ENCODE results near the gene POLR3E.
"Not testable (repeated sequence)": the region's sequence is repeated elsewhere in the genome, so short reads cannot be mapped to it uniquely, and the experiment has no call there.

POLR3E gene

DNA sequence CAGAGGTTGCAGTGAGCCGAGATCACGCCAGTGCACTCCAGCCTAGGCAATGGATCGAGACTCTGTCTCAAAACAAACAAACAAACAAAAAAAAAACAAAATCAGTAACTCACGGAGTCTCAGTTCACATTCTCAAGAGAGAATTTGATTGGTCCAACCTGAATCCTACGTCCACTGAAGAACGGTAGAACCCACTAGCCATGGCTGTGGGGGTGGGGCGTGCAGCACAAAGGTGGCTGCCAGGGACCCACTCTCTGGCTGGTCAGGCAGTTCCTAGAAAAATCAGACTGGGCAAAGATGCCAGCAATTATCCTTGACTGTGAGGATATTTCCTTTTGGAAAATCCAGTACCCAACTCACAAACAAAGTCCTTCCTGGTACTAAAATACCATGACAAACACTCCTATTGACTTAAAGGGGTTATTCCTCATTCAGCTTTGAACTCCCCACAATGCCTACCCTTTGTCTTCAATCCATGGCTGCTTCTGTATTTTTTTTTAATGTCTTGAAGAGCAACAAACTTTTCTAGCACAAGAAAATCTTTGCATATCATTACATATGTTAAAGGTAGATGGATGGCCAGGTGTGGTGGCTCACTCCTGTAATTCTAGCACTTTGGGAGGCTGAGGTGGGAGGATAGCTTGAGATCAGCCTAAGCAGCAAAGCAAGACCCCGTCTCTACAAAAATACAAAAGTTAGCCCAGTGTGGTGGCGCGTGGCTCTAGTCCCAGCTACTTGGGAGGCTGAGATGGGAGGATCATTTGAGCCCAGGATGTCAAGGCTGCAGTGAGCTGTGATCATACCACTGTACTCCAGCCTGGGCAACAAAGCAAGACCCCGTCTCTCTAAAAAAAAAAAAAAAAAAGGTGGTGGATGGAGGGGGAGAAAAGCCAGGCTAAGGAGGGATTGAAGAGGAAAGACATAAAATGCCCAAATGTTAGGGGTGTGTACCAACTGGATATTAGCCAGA lies 3.8 kb upstream of the POLR3E start:
- no peak for DNase-seq

DNA sequence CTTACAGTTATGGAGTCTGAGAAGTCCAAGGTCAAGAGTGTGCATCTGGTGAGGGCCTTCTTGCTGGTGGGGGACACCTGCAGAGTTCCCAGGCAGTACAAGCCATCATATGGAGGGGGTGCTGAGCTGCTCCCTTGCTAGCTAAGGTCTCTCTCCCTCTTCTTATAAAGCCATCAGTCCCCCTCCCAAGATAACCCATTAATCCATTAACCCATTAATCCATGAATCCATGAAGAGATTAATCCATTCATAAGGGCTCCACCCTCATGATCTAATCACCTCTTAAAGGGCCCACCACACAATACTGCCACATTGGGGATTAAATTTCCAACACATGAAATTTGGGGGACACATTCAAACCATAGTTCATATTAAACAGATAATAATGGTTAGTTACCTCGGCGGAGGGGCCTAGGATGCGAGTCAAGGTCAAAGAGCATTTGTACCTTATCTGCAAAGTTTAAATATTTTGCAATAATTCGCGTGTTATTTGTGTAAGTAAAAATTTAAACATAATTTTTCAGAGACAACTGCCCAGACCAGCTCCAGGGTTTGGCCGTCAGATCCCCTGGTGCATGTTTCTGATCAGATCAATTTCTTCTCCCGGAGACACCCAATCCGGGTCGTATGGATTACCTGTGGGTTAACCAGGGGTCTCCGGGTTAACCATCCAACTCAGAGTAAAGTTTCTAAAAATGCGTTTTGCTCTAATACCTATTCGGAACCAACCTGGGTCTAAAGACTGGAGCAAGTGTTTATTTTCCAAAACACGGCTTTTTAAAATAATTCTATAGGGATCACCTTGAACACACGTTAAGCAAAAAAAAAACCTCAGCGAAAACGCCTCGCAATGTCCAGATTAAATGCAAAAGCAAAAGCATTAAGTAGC lies 740 bp upstream of the POLR3E start:
- DNase-seq = peak; percentile 53 to 80

DNA sequence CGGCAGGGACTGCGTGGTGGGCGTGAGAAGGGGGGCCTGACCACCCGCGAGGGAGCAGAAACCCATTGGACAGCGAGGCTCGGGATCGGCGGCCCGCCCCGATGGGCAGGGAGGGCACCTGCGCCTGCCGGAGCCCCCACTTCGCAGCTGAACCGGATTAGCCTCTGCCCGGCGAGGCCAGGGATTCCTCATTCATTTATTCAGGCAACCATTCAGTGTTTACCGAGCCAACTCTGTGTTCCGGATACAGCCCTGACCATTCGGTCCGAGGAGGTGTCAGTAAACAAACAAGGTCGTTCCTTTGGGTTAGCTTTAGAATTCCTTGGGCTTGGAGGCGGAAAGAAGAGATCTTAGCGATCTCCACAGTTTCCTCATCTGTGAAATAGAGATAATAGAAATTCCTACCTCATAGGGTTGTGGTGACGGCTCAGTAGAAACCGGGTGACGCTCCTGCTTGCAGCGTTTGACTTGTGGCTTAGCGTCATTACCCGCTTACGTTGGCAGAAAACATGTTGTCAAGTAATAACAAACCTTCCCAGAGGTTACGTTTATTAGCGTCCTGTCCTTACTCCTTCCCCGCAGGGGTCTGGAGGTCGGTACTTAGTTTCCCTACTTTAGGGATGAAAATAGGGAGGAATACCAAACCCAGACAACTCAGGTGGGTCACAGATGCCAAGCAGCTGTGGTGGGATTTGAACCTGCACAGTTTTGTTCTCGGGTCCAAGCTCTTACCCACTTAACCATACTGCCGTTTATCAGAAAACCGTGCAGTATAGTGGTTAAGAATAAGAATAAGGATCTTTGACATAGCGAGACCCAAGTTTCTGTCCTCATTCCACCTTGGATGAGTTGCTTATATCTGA lies 893 bp downstream of the POLR3E start:
- DNase-seq = peak; percentile 91 to 96

DNA sequence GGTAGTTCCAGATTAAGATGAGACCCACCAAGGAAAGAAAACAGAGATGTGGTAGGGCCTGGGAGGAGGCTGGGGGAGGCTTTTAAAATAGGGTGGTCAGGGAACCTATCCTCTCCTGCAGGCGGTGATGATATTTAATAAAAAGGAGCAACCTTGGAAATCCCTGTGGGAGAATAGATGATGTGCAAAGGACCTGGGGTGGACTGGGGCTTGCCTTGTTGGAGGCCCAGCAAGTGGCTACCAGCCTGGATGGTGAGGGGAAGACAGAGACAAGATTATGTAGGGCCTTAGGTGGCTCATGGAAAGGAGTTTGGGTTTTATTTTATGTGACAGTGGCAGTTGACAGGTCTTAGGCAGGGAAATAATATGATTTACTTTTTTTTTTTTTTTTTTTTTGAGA lies 1.8 kb downstream of the POLR3E start:
- no peak for DNase-seq

DNA sequence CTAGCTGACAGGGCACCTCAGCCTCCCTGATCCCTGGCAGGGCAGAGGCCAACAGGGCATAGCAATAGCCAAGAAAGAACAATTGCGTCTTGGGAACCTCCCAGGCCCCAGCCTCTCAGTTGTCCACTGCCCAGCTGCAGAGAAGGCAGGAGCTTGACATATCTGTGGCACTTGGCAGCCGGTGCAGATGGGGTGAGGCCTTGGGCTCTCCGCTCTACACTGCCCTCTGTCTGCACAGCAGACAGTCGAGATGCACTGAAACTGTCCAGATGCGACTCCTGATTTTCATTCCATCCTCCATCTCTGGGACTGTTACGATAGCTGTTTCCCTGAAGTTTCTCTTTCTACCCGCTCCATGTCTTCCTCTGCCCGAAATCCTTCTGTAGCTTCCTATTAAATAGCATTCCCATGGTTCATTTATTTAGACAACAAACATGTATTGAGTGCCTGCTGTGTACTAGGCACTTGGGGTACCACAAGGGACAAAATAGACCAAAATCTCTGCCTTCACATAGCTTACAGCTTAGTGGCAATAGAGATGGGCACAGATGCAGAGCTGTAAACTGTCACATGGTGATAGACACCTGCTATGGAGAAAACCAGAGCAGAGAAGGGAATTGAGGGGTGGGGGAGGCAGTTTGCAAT lies 3.3 kb downstream of the POLR3E start:
- peak; percentile 30 to 62 for DNase-seq

DNA sequence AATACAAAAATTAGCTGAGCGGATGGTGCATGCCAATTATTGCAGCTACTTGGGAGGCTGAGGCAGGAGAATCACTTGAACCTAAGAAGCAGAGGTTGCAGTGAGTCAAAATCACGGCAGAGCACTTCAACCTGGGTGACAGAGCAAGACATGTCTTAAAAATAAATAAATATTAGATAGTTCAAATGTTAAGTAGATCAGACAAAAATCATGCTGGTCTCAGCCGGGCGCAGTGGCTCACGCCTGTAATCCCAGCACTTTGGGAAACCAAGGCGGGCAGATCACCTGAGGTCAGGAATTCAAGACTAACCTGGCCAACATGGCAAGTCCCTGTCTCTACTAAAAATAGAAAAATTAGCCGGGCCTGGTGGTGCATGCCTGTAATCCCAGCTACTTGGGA lies 4.2 kb downstream of the POLR3E start:
- not testable (repeated sequence) for DNase-seq

DNA sequence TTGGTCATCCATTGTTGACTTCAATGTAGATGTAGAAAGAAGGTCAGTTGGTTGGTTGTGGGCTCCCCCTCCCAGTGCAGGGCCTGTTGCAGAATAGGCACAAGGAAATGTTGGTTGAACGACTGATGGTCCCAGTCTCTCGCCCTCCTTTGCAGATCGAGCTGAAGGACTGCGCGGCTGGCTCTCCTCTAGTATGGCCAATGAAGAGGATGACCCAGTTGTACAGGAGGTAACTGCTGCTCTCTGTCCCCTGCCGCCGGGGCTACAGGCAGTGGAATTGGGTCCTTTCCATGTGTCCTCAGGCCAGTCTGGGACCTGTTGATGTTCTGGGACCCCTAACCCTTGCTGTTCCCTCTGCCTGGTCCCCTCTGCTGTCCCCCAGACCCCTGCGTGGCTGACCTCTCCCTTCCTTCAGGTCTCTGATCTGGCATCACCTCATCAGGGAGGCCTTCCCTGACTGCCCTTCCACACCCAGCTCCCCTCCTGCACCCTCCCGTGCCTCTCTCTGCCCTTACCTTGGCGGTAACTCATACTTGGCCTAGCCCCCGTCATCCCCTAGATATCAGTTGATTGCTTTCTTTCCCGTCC lies 5.7 kb downstream of the POLR3E start:
- no peak for DNase-seq

DNA sequence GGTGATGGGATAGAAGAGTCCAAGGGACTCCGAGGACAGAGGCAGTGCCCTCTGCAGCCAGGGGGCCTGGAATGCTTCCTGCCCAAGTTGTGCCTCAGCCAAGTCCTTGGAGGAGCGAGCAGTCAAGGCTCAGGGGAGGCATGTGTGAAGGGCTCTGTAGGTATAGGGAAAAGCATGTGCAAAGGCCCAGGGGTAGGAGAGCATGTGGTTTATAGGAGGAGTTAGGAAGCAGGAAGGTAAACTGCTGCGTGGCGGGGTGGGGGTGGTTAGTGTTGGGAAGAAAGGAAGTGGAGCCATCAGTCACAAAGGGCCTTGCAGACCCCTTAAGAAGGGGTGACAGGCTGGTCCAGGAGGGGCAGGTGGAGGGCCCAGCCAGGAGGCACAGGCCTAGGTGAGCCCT lies 7.2 kb downstream of the POLR3E start:
- DNase-seq = no peak

DNA sequence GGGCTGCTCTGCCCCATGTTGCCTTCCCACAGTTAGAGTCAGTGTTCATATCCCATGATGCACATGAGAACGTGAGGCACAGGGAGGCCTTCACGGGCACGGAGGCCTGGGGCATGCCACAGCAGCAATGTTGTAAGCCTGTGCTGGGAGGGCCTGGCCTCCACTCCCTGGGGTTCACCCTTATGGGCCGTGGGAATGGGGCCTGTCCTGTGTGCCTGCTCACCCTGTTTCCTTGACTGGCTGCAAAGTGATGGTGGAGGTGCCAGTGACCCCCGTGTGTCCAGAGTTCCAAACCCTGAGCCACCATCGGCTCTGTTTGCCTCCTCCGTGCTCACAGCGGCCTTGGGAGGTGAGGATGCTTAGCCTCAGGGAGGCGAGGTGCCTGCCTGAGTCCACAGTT lies 9.6 kb downstream of the POLR3E start:
- DNase-seq = no peak

DNA sequence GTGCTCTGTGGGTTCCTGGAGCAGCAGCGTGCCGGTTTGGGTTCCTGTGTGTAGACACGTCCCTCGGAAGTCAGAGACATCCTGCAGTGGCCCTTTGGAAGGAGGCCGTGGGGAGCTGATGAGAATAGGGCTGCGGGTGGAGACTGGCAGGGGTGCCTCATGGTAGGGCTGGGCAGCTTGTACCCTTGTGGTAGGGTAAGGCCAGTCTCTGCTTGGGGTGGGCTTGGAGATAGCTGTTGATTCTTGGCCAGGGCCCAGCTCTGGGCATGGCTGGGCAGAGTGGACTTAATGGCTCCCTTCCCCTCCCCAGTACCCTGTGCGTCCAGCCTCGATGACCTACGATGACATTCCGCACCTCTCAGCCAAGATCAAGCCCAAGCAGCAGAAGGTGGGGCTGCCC lies 10.6 kb downstream of the POLR3E start:
- no peak for DNase-seq

DNA sequence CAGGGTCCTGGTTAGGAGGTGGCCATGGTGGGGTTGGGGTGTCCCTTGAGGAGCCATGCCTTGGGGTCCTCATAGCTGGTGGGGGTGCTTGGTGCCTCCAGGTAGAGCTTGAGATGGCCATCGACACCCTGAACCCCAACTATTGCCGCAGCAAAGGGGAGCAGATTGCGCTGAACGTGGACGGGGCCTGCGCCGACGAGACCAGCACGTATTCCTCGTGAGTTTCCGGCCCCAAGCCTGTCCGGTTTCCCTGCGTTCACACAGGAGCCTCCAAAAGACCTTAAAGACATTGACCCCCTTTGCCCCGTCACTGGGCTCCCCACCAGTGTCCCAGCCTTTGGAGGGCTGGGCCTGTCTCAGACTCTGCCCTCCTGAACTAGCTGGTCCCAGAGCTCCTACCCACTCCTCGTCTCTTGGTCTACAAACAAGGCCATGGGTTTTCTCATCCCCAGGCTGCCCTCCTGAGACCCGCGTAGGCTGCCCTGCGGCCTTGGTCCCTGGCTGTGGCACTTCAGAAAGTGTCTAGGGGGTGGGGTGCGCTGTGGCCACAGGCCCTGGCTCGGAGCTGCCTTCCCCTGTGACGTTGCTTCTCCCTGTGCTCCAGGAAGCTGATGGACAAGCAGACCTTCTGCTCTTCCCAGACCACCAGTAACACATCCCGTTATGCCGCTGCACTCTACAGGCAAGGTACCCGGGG lies 11.8 kb downstream of the POLR3E start:
- no peak for DNase-seq

DNA sequence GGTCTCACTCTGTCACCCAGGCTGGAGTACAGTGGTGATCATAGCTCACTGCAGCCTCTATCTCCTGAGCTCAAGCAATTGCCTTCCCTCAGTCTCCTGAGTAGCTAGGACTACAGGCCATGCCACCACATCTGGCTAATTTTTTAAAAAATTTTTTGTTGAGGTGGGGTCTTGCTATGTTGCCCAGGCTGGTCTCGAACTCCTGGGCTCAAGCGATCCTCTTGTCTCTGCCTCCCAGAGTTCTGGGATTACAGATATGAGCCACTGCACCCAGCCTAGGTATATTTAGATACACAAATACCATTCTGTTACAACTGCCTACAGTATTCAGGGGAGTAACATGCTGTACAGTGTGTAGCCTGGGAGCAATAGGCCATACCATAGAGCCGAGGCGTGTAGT lies 14.3 kb downstream of the POLR3E start:
- no peak for DNase-seq

DNA sequence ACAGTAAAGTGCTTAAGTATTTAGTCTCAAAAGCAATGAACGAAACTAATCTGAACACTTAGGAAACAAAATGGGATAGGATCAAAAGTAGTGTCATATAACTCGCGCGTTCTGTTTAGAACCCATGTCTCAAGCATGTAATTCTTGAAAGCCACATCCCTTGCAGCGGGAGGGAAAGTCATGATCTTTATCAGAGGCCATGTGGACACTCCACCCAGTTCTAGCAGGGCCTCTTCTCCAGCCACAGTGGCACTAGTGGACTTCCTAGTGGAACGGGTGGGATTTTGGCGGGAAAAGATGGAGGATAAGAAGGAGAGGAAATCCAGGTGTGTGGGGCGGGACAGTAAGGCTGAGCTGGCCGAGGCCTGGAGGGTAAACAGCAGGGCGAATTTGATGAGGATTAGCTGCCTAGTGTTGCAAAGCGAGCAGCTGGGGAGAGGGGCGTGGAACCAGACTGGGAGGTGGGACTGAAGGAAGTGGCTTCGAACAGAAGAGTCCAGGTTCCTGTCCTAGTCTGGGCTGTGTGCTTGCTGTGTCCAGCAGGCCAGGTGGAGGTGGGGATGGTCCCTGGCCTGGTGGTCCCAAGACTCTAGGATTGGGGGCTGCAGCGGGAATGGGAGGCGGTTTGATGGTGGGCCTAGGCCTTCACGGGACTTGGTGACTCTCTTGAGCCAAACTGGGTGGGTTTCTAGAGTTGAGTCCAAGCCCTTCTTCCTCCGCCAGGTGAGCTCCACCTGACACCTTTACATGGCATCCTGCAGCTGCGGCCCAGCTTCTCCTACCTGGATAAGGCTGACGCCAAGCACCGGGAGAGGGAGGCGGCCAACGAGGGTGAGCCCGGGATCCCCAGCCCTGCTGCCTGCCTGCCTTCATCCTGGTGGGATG lies 15.9 kb downstream of the POLR3E start:
- peak; percentile 50 to 83 for DNase-seq

DNA sequence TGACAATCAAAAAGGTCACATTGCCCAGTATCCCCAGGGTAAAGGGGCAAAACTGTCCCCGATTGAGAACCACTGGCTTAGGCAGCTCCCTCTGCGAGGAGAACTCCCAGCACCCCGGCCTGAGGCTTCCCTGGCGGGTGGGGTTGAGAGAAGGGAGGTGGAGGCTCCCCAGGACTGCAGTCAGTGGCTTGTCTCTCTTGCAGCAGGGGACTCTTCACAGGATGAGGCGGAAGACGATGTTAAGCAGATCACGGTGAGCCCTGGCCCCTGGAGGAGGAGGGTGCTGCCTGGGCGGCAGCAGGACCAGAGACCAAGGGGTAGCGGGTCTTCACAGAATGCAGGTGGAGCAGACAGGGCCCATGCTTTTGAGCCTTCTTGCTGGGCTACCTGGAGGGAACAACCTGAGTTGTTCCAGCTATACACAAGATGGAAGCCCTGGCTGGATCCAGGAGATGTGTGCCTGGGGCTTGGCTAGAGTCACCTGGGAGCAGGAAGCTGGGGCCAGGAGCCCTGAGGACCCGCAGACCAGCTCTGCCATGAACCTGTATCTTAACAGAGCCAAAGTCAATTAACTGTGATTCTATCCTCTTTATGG lies 16.8 kb downstream of the POLR3E start:
- no peak for DNase-seq

DNA sequence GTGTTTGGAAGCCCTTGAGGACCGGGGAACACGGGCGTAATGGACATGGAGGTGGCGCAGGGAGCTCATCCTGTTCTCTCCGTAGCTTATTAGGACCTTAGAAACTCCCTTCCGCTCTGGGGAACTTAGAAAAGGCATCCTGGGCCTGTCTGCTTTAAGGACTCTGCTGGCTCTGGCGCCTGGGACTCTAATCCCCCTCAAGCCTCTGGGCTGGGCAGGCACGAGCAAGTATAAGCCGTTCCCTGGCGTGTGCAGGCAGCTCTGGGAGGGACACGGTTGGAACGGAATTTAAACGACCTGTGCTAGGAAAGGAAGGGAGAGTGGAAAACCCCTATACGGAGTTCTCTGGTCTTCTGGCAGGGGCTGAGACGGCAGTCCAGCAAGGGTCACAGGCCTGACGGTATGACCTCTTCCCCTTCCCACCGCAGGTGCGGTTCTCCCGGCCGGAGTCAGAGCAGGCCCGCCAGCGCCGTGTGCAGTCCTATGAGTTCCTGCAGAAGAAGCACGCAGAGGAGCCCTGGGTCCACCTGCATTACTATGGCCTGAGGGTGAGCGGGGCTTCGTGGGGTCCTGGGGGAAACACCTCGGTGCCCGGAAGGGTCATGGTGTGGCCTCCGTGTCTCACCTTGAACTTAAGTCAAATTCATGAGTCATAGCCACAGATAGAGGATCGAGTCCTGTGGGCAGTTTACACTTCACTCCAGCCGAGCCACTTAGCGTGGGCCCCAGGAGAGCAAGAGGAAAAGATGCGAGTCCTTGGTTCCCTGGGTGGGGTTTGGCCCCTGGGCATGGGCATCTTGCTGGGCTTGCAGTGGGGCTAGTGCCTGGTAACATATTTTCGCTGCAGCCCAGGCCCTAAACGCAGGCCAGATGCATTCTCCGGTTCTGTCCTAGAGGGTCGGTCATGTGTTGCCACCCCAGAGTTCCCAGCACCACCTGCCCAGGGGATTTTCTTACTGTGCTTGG lies 17.7 kb downstream of the POLR3E start:
- DNase-seq = peak in 1 of 2 experiments; percentile 56

DNA sequence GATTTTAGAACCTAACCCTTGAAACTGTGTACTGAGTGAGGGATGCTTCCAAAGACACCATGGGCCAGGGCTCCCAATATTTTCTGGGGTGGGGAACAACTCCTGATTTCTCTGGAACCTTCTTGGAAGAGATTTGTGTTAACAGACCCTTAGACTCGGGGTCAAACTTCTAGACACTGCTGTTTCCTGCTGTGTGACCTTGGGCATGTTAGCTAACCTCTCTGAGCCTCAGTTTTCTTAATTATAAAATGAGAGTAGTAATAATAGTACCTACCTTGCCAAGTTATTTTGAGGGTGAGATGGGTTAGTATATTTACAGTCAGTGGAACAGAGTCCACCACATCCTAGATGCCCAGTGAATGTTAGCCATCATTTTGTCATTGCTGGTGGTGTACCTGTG lies 18.8 kb downstream of the POLR3E start:
- no peak for DNase-seq

DNA sequence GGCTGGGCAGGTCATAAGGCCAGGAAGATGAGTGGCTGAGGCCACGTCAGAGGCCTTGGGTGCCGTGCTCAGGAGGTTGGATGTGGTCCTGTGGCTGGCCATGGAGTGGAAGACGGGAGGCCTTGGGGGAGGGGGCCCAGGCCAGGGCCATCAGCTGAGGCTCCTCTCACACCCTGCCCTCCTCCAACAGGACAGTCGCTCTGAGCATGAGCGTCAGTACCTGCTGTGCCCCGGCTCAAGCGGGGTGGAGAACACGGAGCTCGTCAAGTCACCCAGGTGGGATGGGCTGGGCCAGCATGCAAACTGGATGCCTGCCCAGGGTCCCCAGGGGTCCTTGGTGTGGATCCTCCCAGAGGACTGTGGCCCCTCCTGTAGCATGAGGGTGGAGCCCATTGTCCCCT lies 19.2 kb downstream of the POLR3E start:
- DNase-seq = no peak

DNA sequence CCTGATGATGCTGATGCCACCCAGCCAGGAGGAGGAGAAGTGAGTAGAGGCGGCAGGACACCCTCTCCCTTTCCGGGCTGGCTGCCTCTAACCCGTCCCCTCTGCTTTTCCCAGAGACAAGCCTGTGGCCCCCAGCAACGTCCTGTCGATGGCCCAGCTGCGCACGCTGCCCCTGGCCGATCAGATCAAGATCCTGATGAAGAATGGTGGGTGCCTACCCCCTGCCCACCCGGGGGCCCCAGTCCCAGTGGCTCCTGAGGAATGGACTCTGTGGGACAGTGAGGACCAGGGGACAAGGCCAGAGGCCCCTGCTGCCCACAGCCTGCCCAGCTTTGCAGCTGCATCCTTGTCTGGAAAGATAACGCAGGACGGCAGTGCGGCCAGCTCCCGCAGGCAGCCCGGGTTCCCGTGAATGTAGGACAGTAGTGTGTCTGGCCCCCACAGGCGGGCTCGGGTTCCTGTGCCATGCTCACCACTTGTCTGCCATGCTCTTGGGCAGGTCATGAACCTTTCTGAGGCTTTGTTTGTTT lies 19.9 kb downstream of the POLR3E start:
- no peak for DNase-seq

Measured in NCI-H524 (cell line).